ENCODE results near the gene DLG2.

DNA sequence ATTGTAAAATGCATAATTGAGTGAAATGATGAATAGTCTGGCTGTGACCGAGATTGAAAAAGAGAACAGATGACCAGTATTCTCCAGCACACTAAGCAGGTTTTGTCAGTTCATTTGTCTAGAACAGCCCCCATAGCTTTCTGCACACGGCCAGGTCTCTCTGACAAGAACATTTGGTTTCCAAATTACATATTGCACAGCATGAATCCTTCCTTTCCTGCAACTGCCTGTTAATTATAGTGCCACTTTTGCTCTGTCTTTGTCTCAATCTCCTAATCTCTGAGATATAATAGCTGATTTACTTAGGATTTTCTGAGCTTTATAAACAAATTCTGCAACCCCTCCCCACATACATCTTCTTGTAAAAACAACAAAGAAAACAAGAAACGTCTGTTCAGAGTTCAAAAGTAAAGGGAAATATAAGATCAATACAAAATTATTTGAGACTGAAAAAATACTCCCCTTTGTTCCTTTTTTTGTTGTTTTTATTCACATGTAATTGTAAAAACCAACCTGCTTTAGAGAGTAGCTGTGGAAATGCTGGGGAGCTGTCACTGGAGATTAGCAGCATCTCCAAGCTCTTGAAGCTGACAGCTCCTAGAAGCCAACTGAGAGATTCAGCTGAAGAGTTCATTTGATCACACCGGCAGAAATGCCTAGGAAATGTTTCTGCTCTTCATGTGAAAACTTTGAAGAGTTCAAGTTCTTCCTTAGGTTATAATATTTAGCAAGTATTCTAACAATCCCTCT, 998.1 kb downstream of the DLG2 start:
- TF ChIP-seq, protein P1, sequence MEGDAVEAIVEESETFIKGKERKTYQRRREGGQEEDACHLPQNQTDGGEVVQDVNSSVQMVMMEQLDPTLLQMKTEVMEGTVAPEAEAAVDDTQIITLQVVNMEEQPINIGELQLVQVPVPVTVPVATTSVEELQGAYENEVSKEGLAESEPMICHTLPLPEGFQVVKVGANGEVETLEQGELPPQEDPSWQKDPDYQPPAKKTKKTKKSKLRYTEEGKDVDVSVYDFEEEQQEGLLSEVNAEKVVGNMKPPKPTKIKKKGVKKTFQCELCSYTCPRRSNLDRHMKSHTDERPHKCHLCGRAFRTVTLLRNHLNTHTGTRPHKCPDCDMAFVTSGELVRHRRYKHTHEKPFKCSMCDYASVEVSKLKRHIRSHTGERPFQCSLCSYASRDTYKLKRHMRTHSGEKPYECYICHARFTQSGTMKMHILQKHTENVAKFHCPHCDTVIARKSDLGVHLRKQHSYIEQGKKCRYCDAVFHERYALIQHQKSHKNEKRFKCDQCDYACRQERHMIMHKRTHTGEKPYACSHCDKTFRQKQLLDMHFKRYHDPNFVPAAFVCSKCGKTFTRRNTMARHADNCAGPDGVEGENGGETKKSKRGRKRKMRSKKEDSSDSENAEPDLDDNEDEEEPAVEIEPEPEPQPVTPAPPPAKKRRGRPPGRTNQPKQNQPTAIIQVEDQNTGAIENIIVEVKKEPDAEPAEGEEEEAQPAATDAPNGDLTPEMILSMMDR (IDR thresholded peaks at IDR 0.05 in 4 of 5, conservative IDR thresholded peaks at IDR 0.05 in 1 of 5): no peak
- TF ChIP-seq POLR2A (IDR thresholded peaks at IDR 0.05): no peak
